Thoracic aorta (tissue), 2 donors: ENCODE results near the gene TMC7. TPM values are rescaled to one million over a fixed set of nuclear protein-coding genes. Genes with fewer than 3 reads are reported as not detected.

Experiments used
- ATAC-seq: fragments of 150-250 bp; one replicate; pipeline ENCODE4 v1.8.0; 2017; ENCODE audit warnings: low read depth; ENCODE audit not compliant: insufficient number of reproducible peaks, low FRiP score
- DNase-seq: peaks from one replicate; pipeline ENCODE4 v3.0.0-alpha.2; 2020; ENCODE audit warnings: low spot score
- H3K27ac ChIP-seq, 2 donors: fragments of 200-600 bp; sonication (generic); 1 replicate in 1 of 2; 2 replicates in 1 of 2; pipeline ENCODE4 v1.5.1; 2016; ENCODE audit warnings: mild to moderate bottlenecking in 2 of 2, moderate library complexity in 2 of 2
- H3K27me3 ChIP-seq: fragments of 200-600 bp; sonication (generic); replicated peaks from 2 replicates; pipeline ENCODE4 v1.6.0; 2016; ENCODE audit warnings: mild to moderate bottlenecking; ENCODE audit not compliant: insufficient read depth
- H3K36me3 ChIP-seq: fragments of 200-600 bp; sonication (generic); one replicate; pipeline ENCODE4 v1.5.1; 2016
- H3K4me1 ChIP-seq, 2 donors: fragments of 200-600 bp; sonication (generic); 1 replicate in 1 of 2; 2 replicates in 1 of 2; pipeline versions ENCODE4 v1.5.1 to v1.6.0; 2016; ENCODE audit warnings: low read depth in 2 of 2, mild to moderate bottlenecking in 1 of 2; ENCODE audit not compliant: control insufficient read depth in 1 of 2
- H3K4me3 ChIP-seq: fragments of 200-600 bp; sonication (generic); 2 replicates; pipeline ENCODE4 v1.5.1; 2016; ENCODE audit warnings: mild to moderate bottlenecking
- H3K9me3 ChIP-seq: fragments of 200-600 bp; sonication (generic); 2 replicates; pipeline ENCODE4 v1.5.1; 2016
- CTCF ChIP-seq: fragments of 200-600 bp; sonication (generic); IDR thresholded peaks from one replicate; pipeline ENCODE4 v1.5.1; 2019; ENCODE audit warnings: antibody characterized with exemption
- total RNA-seq, 2 donors: library from RNA; depleted of rRNA; stranded (reverse); fragments of >200 nt; gene quantifications; one replicate each; pipeline versions ENCODE4 v1.1.0 to v1.2.3, GENCODE V29; 2016

The TMC7 gene
- total RNA-seq, 2 donors from 2014 or later = 0.49 to 0.81 TPM

GRCh38 chr16:19084879-19085278 lies 101.1 kb downstream of the TMC7 start:
- H3K27me3 ChIP-seq = no peaks in the 10 kb centered on the region
- H3K4me3 ChIP-seq = no peak overlapping the region
- H3K36me3 ChIP-seq = peaks cover 3% of the 10 kb centered on the region
- ATAC-seq (no peak), DNase-seq (no peak)
- peaks cover 0 to 9% of the 10 kb centered on the region in 2 donors for H3K4me1 ChIP-seq
- no peak for TF ChIP-seq CTCF
- no peak overlapping the region for H3K27ac ChIP-seq
- no peaks in the 10 kb centered on the region for H3K9me3 ChIP-seq

- Histone ChIP-seq H3K27me3 (no peaks in the 10 kb centered on the region), H3K4me1 (peaks cover 0 to 9% of the 10 kb centered on the region in 2 donors), H3K27ac (no peak overlapping the region), H3K9me3 (no peaks in the 10 kb centered on the region), H3K4me3 (no peak overlapping the region), H3K36me3 (peaks cover 3% of the 10 kb centered on the region)
- DNase-seq = no peak
- no peak for TF ChIP-seq CTCF
- no peak for ATAC-seq
Measured at GRCh38 chr16:19085679-19086200, 102.0 kb downstream of the TMC7 start.

- DNase-seq (peak; percentile 41), ATAC-seq (peak; percentile 22)
- Histone ChIP-seq H3K4me3 (peak overlapping the region; percentile 71), H3K36me3 (no peaks in the 10 kb centered on the region), H3K27me3 (no peaks in the 10 kb centered on the region), H3K27ac (no peak overlapping the region), H3K9me3 (no peaks in the 10 kb centered on the region), H3K4me1 (peaks cover 0 to 9% of the 10 kb centered on the region in 2 donors)
- TF ChIP-seq CTCF = peak; percentile 98
Measured at GRCh38 chr16:19086322-19087199, 102.8 kb downstream of the TMC7 start.

- Histone ChIP-seq H3K27ac (no peak overlapping the region), H3K4me3 (no peak overlapping the region), H3K27me3 (no peaks in the 10 kb centered on the region), H3K4me1 (peaks cover 0 to 9% of the 10 kb centered on the region in 2 donors), H3K9me3 (no peaks in the 10 kb centered on the region), H3K36me3 (no peaks in the 10 kb centered on the region)
- TF ChIP-seq CTCF = no peak
- no peak for ATAC-seq
- no peak for DNase-seq
Measured at GRCh38 chr16:19088341-19088916, 104.7 kb downstream of the TMC7 start.

- Histone ChIP-seq H3K4me3 (no peak overlapping the region), H3K36me3 (no peaks in the 10 kb centered on the region), H3K27me3 (no peaks in the 10 kb centered on the region), H3K4me1 (peaks cover 0 to 9% of the 10 kb centered on the region in 2 donors), H3K9me3 (no peaks in the 10 kb centered on the region), H3K27ac (no peak overlapping the region)
- no peak for DNase-seq
- no peak for ATAC-seq
- TF ChIP-seq CTCF = no peak
Measured at GRCh38 chr16:19089410-19089955, 105.7 kb downstream of the TMC7 start.
